KOPT-K1 (cell line): Measurements from ENCODE around the gene NOS1AP.
"Not testable (repeated sequence)": the region's sequence is repeated elsewhere in the genome, so short reads cannot be mapped to it uniquely, and the experiment has no call there.

Experiments used
- H3K27ac ChIP-seq: fragments of 200-600 bp; sonication (generic); 2 replicates; pipeline ENCODE4 v1.5.1; 2016; ENCODE audit warnings: antibody characterized with exemption, mild to moderate bottlenecking, low read depth, low read length; ENCODE audit not compliant: poor library complexity, severe bottlenecking
- H3K36me3 ChIP-seq: fragments of 200-600 bp; sonication (generic); 2 replicates; pipeline ENCODE4 v1.5.1; 2017; ENCODE audit warnings: antibody characterized with exemption, mild to moderate bottlenecking, low read length, moderate library complexity; ENCODE audit not compliant: insufficient read depth
- H3K9me3 ChIP-seq: fragments of 200-600 bp; sonication (generic); 2 replicates; pipeline ENCODE4 v1.5.1; 2017; ENCODE audit warnings: antibody characterized with exemption, low read length, mild to moderate bottlenecking; ENCODE audit not compliant: insufficient read depth, poor library complexity, severe bottlenecking

Gene NOS1AP

DNA sequence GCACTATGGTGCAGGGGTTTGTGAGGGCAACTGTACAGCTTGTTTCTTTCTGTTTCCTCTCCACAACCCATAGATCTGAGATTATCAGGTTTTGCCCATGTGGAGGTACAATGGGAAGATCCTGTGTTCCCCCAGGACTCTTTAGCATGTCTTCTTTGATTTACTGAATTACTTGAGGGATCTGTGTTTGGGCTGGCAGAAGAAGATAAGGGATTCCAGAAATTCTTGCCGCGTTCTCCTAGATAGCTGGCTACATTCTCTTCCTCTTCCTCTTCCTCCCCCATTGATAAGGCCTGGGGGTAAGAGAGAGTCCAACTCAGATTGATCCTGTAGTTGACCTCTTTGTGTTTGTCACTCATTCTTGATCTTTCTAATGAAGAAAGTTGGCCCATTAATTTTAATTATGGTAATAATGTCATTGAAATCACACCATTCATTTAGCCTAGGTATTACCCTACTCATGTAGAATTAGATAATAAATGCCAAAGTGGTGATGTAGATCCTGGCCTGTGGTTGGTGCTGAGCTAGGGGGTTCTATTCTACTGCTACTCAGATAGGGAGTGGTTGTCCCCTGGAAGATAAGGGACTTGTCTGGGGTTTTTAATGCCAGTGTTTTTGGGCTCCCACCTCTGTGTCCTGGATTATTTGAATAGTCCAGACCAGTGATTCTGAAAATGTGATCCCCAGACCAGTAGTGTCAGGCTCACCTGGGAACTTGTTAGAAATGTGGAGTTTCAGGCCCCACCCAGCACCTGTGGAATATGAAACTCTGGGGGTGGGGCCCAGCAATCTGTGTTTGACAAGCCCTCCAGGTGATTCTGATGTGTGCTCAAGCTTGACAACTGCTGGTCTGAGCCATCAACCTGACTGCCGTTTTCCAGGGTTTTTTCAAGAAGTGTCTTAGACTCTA lies 122.2 kb downstream of the NOS1AP start:
- no peaks in the 10 kb centered on the region for H3K9me3 ChIP-seq
- no peaks in the 10 kb centered on the region for H3K36me3 ChIP-seq
- no peak overlapping the region for H3K27ac ChIP-seq

DNA sequence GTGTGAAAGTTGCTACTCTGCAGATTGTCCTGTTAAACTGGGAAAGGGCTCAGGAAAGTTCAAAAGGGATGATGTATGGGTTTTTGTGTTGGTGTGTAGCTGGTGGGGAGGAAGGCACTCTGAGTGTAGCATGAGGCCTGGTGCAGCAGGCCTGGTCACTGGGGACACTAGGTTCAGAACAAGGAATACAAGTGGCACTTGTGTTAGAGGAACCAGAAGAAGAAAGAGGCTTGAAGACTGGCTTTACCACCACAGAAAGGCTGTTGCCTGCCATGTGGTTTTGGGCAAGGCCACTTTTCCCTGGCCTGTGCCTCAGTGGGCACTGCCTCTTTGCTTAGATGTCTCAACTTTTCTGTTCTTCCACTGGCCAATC lies 122.8 kb downstream of the NOS1AP start:
- no peaks in the 10 kb centered on the region for H3K9me3 ChIP-seq
- H3K36me3 ChIP-seq: no peaks in the 10 kb centered on the region
- H3K27ac ChIP-seq: no peak overlapping the region

DNA sequence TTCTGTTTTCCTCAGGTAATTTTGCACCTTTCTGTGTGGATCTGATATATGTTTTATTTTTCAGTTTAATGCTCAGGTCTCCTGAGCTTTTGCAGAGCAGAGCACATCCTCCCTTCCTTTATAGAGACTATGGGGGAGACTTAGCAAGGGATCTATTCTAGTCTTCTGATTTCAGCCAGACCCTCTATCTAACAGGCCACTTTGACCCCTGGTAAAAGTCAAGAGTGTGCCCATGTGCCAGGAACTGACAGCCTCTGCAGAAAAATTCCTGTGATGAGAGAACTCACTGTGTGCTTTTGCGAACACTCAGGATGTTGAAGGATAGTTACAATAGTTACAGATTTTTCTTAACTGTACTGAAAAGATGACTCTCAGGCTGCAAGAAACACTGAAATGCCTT lies 123.3 kb downstream of the NOS1AP start:
- Histone ChIP-seq H3K27ac (no peak overlapping the region), H3K36me3 (no peaks in the 10 kb centered on the region), H3K9me3 (no peaks in the 10 kb centered on the region)

DNA sequence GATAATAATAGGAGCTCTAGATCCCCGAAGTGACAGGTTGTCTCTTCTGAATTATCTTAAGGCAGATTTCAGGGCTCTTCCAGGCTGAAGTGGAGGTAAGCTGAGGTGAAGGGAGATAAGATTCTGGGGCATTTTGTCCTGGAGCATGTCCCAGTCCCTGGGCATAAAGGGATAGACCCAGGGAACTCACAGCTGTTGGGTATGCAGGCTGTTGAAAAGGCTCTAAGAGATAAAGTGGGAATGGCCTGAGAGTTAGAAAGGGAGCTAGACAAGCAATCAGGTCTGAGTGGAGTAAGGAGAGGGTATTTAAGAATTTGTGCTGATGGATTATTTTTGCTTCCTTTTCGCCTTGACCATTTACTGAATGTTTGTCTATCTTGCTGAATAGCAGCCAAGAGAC lies 123.7 kb downstream of the NOS1AP start:
- Histone ChIP-seq H3K27ac (no peak overlapping the region), H3K9me3 (no peaks in the 10 kb centered on the region), H3K36me3 (no peaks in the 10 kb centered on the region)

DNA sequence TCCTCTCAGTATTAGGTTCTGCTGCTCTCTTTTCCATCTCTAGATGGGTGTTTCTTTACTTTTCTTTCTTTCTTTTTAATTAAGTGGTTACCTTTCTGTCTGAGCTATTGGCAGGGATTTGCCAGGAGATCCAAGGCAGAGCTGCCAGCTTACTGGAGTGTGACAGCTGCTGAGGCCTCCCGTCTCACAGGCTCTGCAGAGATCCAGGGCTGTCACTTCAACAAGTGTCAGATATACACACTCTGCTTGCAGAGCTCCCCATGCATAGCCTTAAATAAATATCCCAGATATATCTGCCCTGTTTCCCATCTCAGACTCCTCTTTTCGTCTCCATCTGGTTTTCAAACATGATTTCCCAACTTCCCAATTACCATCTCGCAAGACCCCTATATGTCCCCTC lies 124.3 kb downstream of the NOS1AP start:
- H3K9me3 ChIP-seq: no peaks in the 10 kb centered on the region
- H3K27ac ChIP-seq: no peak overlapping the region
- H3K36me3 ChIP-seq: no peaks in the 10 kb centered on the region

DNA sequence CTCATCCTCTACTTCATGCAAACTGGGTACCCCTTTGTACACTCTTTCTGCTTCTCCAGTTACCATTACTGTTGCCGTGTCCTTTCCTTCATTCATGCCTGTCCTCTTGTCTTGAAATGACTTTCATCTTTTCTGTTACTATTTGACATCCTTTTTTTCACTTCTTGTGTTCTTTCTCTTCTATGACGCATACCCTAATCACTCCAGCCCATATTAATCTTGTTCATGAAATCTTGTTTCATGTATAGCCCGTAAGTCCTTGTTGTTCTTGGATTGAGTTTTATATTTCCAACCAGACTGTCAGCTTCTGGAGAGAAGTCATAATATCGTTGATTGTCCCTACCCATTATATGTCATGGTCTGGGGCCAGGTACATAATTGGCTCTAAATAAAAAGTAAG lies 126.1 kb downstream of the NOS1AP start:
- Histone ChIP-seq H3K9me3 (no peaks in the 10 kb centered on the region), H3K36me3 (no peaks in the 10 kb centered on the region), H3K27ac (no peak overlapping the region)

DNA sequence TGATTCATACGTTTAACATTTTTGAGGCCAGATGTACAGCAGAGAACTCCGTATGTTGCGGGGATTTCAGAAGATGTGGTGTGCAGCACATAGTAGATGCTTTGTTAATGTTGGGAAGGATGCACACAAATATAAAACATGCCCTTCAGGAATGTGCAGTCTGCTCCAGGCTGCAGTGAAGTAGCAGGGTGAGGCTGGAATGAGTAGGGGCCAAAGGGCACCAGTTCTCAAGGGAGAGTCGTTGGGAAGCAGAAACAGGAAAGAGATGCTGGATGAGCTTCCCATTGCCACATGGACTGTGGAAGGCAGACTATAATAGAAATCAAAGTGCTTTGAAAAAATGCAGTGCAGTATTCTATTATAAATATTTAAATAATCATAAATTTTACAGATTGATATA lies 126.9 kb downstream of the NOS1AP start:
- no peak overlapping the region for H3K27ac ChIP-seq
- no peaks in the 10 kb centered on the region for H3K9me3 ChIP-seq
- H3K36me3 ChIP-seq: no peaks in the 10 kb centered on the region

DNA sequence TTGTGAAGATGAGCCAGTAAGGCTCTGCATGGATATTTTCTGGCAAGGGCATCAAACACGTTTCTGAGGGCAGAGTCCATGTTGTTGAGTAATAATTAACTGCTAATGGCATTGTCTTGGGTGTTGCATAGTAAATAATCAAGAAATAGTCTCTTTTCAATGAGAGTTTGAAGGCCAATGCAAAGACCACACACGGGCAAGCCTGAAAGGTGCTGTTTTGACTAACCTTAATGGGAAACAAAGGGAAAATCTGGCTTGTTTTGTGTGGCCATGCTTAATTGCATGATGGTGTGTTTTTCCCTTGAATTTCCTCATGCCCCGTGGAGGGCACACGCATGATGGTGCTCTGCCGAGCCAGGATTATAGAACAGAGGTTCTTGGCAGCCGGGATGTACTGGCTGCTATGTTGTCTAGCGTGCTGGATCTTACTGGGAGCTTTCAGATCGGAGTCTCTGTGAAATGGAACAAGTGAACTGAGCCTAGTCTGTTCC lies 127.6 kb downstream of the NOS1AP start:
- no peaks in the 10 kb centered on the region for H3K36me3 ChIP-seq
- H3K27ac ChIP-seq: no peak overlapping the region
- no peaks in the 10 kb centered on the region for H3K9me3 ChIP-seq

DNA sequence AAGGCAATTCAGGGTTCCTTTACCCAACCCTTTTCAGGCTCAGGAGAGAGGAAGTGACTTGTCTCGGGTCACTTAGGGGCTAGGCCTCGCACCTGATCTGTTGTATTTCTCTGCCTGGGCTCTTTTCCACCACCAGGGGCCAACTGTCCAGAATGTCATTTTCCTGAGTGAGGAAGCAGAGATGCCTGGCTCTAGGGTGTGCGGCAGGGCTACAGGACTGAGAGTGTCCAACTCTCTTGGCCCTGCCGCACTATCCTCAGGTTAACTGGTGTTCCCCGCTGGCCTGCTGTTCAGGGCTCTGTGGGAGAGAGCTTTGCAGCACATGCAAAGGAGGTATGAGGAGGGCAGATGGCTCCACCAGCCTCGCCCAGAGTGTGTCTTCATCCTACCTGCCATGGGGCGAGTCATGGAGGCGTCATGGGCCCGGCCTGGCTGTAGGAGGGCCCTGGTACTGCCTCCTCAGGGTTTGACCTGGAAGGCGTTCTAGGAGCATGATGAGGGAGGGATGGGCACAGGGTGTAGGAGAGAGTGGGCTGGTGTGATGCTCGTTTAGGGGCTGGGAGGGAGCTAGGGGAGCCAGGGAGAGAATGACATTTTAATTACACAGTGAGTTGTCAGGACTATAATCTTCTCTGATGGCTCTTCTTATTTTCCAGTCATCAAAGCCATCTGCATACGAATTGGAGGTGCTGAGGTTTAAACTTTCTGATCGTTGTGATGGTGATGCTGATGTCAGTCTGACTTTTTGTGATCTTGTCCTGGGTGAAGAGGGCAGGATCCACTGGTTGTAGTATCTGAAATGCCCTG lies 128.3 kb downstream of the NOS1AP start:
- H3K27ac ChIP-seq: no peak overlapping the region
- H3K9me3 ChIP-seq: no peaks in the 10 kb centered on the region
- no peaks in the 10 kb centered on the region for H3K36me3 ChIP-seq

DNA sequence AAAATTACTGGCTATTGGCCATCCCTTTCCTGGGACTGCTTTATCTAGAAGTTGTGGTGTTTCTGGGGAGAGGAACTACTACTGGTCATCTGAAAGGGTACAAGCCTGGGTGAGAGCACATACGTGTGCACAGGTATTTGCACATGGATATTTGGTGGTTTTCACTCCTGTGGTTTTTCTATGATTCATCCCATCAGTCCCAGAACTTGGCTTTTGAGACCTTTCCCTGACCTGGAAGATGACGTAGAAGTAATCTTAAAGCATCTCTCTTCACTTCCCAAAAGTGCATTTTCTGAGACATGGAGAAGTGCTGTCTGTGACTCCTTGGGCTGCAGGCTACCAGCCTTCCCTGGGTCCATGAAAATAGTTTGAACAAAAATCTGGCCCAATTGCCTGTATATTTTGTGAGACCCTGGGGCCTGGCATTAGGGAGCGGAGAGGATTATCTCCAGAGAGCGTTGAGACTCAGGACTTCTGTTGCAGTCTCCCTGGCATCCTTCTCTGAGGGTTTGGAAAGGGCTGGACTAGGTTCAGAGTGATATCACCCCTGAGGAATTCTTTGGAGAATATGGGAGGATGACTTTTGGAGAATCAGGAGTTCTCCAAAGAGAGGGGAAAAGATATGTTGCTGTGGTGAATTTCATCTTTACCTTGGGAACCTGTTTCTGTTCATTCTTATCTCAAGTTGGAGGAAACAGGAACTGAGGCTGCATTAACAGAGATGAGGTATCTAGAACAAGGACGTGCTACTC lies 130.8 kb downstream of the NOS1AP start:
- no peak overlapping the region for H3K27ac ChIP-seq
- no peaks in the 10 kb centered on the region for H3K36me3 ChIP-seq
- H3K9me3 ChIP-seq: no peaks in the 10 kb centered on the region

DNA sequence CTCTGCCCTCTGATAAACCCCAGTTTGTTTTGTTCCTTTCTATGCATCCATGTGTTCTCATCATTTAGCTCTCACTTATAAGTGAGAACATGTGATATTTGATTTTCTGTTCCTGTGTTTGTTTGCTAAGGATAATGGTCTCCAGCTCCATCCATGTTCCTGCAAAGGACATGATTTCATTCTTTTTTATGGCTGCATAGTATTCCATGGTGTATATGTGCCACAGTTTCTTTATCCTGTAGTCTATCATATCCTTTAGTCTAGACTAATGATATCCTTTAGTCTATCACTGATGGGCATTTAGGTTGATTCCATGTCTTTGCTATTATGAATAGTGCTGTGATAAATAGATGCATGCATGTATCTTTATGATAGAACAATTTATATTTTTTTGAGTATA lies 131.6 kb downstream of the NOS1AP start:
- not testable (repeated sequence) for H3K36me3 ChIP-seq, H3K9me3 ChIP-seq, H3K27ac ChIP-seq

DNA sequence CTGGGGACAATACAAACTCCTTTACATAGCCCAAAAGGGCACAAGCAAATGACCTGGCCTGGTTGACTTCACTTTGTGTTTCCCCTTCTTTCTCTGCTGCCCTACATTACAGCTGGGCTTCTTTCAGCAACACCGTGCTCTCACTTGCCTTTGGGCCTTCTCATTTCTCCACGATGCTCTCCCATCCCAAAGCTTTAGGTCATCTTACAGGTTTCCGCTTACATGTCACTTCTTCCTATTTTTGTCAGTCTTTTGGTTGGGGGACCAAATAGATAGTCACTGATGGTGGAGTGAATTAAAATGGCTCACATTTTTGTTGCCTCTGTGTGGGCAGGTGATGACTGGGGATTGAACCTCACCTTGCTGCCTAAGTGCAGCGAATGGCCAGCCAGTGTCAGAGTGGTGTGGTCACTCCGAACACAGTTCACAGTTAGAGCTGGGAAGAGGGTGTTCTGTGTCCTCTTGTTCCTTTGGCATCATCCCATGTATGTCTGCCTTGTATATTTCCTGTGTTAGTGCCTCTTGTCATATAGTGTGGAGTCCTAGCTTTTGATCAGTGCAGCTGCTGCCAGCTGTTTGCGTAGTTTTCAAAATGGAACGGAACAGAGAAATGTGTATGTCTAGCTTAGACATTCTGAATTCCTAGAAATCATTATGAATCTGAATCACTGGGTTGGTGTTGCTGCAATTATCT lies 134.8 kb downstream of the NOS1AP start:
- H3K9me3 ChIP-seq: no peaks in the 10 kb centered on the region
- no peaks in the 10 kb centered on the region for H3K36me3 ChIP-seq
- H3K27ac ChIP-seq: no peak overlapping the region

DNA sequence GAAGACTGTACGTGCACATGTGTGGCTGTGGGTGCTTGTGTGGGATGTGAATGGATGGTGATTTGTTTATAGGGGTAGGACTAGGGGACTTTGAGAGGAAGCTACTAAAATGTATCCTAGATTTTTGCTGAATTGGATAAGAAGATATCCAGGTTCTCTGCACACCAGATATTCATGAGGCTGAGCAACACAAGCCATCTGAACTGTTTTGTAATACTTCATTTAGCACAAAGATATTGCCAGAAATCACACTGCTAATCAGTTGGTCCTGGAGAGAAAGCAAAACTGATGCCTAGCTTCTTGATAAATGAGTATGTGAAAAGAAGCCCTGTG lies 135.3 kb downstream of the NOS1AP start:
- Histone ChIP-seq H3K27ac (no peak overlapping the region), H3K36me3 (no peaks in the 10 kb centered on the region), H3K9me3 (no peaks in the 10 kb centered on the region)

DNA sequence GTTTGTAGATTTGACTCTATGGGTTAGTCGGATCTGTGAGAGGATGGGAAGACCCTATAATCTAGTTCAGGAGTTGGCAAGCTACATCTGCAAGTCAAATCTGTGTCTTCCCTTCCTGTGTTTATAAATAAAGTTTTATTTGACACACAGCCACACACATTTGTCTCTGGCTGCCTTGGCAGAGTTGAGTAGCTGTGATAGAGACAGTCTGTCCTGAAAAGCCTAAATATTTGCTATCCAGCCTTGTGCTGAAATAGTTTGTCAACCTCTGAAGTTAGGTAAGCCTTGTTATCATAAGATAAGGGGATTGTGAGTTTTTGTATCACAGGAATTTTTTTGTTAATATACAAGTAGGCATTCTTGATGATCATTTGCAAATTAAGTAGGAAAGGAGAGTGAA lies 136.8 kb downstream of the NOS1AP start:
- Histone ChIP-seq H3K27ac (no peak overlapping the region), H3K36me3 (no peaks in the 10 kb centered on the region), H3K9me3 (no peaks in the 10 kb centered on the region)
